A549 (cell line): ENCODE measurements around the gene ANGEL1.

Source experiments
- CEBPB ChIP-seq, 2 experiments: fragments of >200 bp in 1 of 2; sonication (Bioruptor Twin) in 1 of 2; formaldehyde crosslinking in 1 of 2; IDR thresholded peaks; 2 replicates each; pipeline ENCODE4 v1.6.1; 2012 to 2016
- FOSL2 ChIP-seq, 2 experiments: fragments of 450-650 bp in 1 of 2; fragments of >200 bp in 1 of 2; sonication (Bioruptor Twin) in 1 of 2; formaldehyde crosslinking; IDR thresholded peaks; 2 replicates each; pipeline versions ENCODE4 v1.5.0 to v1.6.1; 2016 to 2020; ENCODE audit warnings: mild to moderate bottlenecking in 1 of 2, moderate library complexity in 1 of 2
- FOXS1 ChIP-seq: fragments of 250-450 bp; sonication (Bioruptor Pico); IDR thresholded peaks from 2 replicates; pipeline ENCODE4 v1.5.0; 2020; ENCODE audit warnings: mild to moderate bottlenecking, moderate library complexity
- GATA3 ChIP-seq: IDR thresholded peaks from 2 replicates; pipeline ENCODE4 v1.6.1; 2012; ENCODE audit warnings: borderline replicate concordance
- POLR2A ChIP-seq: IDR thresholded peaks from 2 replicates; pipeline ENCODE4 v1.6.1; 2012; ENCODE audit warnings: mild to moderate bottlenecking, low read length
- SMC3 ChIP-seq: fragments of >200 bp; sonication (Bioruptor Twin); formaldehyde crosslinking; IDR thresholded peaks from 3 replicates; pipeline ENCODE4 v1.6.1; 2018; ENCODE audit warnings: inconsistent platforms
- SREBF2 ChIP-seq: fragments of 450-650 bp; IDR thresholded peaks from 2 replicates; pipeline ENCODE4 v1.6.1; 2014; ENCODE audit warnings: mild to moderate bottlenecking, moderate library complexity
- TF ChIP-seq, protein P1 (sequence below): fragments of >200 bp; sonication (Bioruptor Twin); formaldehyde crosslinking; IDR thresholded peaks from 3 replicates; pipeline ENCODE4 v1.5.1; 2016
- TF ChIP-seq, protein P2 (sequence below): fragments of >200 bp; sonication (Bioruptor Twin); formaldehyde crosslinking; IDR thresholded peaks from 3 replicates; pipeline ENCODE4 v1.6.1; 2016
- TF ChIP-seq, protein P3 (sequence below): fragments of 450-650 bp; IDR thresholded peaks from 2 replicates; pipeline ENCODE4 v1.6.1; 2014; ENCODE audit warnings: antibody characterized with exemption
- TF ChIP-seq, protein P4 (sequence below): IDR thresholded peaks from 2 replicates; pipeline ENCODE4 v1.6.1; 2012; ENCODE audit warnings: low read depth, borderline replicate concordance
- TF ChIP-seq, protein P5 (sequence below): IDR thresholded peaks from 2 replicates; pipeline ENCODE4 v1.6.1; 2012

DNA sequence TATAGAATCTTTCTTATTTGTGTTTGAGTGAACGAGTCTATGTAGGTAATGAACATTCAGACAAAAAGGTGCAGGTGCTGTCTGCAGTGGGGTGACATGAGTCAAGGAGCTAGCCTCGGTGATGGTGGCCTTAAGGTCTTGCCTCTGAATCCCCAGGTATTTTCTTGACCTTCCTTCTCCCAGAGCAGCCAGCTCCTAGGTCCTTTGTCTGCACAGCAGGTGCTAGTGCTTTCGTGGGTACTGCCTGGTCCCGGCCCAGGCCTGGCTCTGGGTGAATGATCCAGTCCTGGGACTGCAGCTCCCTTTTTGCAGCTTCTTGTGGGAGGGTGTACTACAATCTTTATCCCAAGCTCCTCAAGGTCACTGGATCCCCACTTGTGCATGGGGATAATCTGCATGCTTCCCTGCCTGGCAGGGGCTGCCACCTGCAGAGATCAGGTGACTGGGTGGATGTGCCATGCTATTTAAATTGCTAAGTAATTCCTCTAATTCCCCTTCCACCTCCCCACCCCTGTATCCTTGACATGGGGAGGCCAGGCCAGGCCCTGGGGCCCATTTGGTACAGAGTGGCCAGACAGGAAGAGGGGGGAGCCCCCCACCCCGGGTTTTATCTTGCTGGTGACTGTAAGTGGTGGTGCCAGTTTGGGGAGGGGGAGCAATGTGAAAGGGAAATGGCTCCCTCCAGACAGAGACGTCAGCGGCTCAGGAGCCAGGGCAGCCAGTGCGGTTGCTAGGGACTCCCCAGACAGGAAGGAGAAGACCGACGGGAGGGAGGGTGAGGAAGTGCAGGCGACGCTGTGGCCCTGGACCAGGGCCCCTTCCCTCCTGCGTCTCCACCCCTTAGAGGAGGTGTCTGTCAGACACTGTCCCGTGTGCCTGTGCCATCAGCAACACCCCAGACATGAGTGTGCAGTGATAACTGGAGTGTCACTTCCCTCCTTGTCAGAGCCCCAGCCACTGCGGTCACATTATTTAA, 44.7 kb downstream of the ANGEL1 start:
- TF ChIP-seq, protein P1, sequence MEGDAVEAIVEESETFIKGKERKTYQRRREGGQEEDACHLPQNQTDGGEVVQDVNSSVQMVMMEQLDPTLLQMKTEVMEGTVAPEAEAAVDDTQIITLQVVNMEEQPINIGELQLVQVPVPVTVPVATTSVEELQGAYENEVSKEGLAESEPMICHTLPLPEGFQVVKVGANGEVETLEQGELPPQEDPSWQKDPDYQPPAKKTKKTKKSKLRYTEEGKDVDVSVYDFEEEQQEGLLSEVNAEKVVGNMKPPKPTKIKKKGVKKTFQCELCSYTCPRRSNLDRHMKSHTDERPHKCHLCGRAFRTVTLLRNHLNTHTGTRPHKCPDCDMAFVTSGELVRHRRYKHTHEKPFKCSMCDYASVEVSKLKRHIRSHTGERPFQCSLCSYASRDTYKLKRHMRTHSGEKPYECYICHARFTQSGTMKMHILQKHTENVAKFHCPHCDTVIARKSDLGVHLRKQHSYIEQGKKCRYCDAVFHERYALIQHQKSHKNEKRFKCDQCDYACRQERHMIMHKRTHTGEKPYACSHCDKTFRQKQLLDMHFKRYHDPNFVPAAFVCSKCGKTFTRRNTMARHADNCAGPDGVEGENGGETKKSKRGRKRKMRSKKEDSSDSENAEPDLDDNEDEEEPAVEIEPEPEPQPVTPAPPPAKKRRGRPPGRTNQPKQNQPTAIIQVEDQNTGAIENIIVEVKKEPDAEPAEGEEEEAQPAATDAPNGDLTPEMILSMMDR = no peak
- TF ChIP-seq, protein P2, sequence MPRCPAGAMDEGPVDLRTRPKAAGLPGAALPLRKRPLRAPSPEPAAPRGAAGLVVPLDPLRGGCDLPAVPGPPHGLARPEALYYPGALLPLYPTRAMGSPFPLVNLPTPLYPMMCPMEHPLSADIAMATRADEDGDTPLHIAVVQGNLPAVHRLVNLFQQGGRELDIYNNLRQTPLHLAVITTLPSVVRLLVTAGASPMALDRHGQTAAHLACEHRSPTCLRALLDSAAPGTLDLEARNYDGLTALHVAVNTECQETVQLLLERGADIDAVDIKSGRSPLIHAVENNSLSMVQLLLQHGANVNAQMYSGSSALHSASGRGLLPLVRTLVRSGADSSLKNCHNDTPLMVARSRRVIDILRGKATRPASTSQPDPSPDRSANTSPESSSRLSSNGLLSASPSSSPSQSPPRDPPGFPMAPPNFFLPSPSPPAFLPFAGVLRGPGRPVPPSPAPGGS = no peak
- TF ChIP-seq SREBF2 (no peak), GATA3 (no peak), FOXS1 (CRISPR knock-in tag) (no peak), FOSL2 (IDR thresholded peaks at IDR 0.05) (no peak), FOSL2 (CRISPR knock-in tag; IDR thresholded peaks at IDR 0.05) (no peak), SMC3 (no peak), CEBPB (IDR thresholded peaks at IDR 0.05) (no peak), POLR2A (no peak)
- TF ChIP-seq, protein P3, sequence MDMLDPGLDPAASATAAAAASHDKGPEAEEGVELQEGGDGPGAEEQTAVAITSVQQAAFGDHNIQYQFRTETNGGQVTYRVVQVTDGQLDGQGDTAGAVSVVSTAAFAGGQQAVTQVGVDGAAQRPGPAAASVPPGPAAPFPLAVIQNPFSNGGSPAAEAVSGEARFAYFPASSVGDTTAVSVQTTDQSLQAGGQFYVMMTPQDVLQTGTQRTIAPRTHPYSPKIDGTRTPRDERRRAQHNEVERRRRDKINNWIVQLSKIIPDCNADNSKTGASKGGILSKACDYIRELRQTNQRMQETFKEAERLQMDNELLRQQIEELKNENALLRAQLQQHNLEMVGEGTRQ = no peak
- TF ChIP-seq, protein P4, sequence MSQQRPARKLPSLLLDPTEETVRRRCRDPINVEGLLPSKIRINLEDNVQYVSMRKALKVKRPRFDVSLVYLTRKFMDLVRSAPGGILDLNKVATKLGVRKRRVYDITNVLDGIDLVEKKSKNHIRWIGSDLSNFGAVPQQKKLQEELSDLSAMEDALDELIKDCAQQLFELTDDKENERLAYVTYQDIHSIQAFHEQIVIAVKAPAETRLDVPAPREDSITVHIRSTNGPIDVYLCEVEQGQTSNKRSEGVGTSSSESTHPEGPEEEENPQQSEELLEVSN = no peak
- TF ChIP-seq, protein P5, sequence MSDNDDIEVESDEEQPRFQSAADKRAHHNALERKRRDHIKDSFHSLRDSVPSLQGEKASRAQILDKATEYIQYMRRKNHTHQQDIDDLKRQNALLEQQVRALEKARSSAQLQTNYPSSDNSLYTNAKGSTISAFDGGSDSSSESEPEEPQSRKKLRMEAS = no peak
